AG08396 (cell line): ENCODE results near the gene CNN2.

ENCODE experiments used
- DNase-seq: peaks from one replicate; pipeline ENCODE4 v3.0.0; 2012; ENCODE audit warnings: low spot score, mixed read lengths

The CNN2 gene

GRCh38 chr19:1065606-1066109, 39.2 kb downstream of the CNN2 start:
- no peak for DNase-seq

GRCh38 chr19:1066251-1066747, 39.9 kb downstream of the CNN2 start:
- no peak for DNase-seq

GRCh38 chr19:1066748-1067340, 40.4 kb downstream of the CNN2 start, which contains the start of gene ARHGAP45:
Gene ARHGAP45 (plus strand): TSS chr19:1067167. CDS start chr19:1067406, 239 bp downstream.
- DNase-seq = no peak

- no peak for DNase-seq
Measured at GRCh38 chr19:1067341-1067957, 41.0 kb downstream of the CNN2 start.

GRCh38 chr19:1068009-1069001, 41.9 kb downstream of the CNN2 start:
- DNase-seq = no peak

GRCh38 chr19:1069009-1069779, 42.8 kb downstream of the CNN2 start:
- DNase-seq = no peak

GRCh38 chr19:1070576-1070930, 44.1 kb downstream of the CNN2 start:
- no peak for DNase-seq

GRCh38 chr19:1070931-1071791, 44.8 kb downstream of the CNN2 start:
- no peak for DNase-seq

GRCh38 chr19:1072371-1073015, 46.1 kb downstream of the CNN2 start:
- no peak for DNase-seq

GRCh38 chr19:1073063-1073955, 46.9 kb downstream of the CNN2 start:
- DNase-seq = no peak

GRCh38 chr19:1073956-1074517, 47.6 kb downstream of the CNN2 start:
- no peak for DNase-seq

- DNase-seq = peak; percentile 82
Measured at GRCh38 chr19:1074544-1075283, 48.3 kb downstream of the CNN2 start.

GRCh38 chr19:1076046-1076386, 49.6 kb downstream of the CNN2 start:
- no peak for DNase-seq

GRCh38 chr19:1076951-1077350, 50.5 kb downstream of the CNN2 start:
- DNase-seq = no peak

- DNase-seq = no peak
Measured at GRCh38 chr19:1079566-1080111, 53.2 kb downstream of the CNN2 start.

GRCh38 chr19:1080360-1081161, 54.2 kb downstream of the CNN2 start:
- DNase-seq = no peak
